Measurements from ENCODE around the gene REV3L. TPM values are rescaled to one million over a fixed set of nuclear protein-coding genes. Genes with fewer than 3 reads are reported as not detected.

Gene REV3L
- total RNA-seq, 1 experiment from 2014 or later, result 5.7 TPM

GRCh38 chr6:111521497-111522270 is 38.7 kb upstream of the REV3L start:
- POLR2A ChIA-PET, result no interaction called here

GRCh38 chr6:111520524-111520923 is 37.5 kb upstream of the REV3L start:
- ChIA-PET POLR2A (no interaction called here), CTCF (no interaction called here)
- Mint-ChIP-seq H3K9me3 (no peaks in the 10 kb centered on the region), H3K27me3 (ENCODE audit: low read depth) (no peaks in the 10 kb centered on the region), H3K4me1 (peaks cover 35% of the 10 kb centered on the region), H3K36me3 (no peaks in the 10 kb centered on the region), H3K27ac (no peak overlapping the region), H3K4me3 (no peak overlapping the region)
- ATAC-seq (no peak), DNase-seq (ENCODE audit: low spot score) (no peak)
- TF ChIP-seq MXD4 (CRISPR knock-in tag; IDR thresholded peaks at IDR 0.05; ENCODE audit: borderline replicate concordance), result no peak
- no peak for TF ChIP-seq CTCF (IDR thresholded peaks at IDR 0.05)
- no peak for TF ChIP-seq SP1 (CRISPR knock-in tag; conservative IDR thresholded peaks at IDR 0.05)
- no peak for TF ChIP-seq GTF2I (CRISPR knock-in tag; conservative IDR thresholded peaks at IDR 0.05)
- no peak for TF ChIP-seq ERG (CRISPR knock-in tag; IDR thresholded peaks at IDR 0.05)
- no peak for TF ChIP-seq PRDM15 (CRISPR knock-in tag; IDR thresholded peaks at IDR 0.05)
- no peak for TF ChIP-seq HMGA2 (CRISPR knock-in tag; IDR thresholded peaks at IDR 0.05)
- TF ChIP-seq E2F1 (CRISPR knock-in tag; IDR thresholded peaks at IDR 0.05), result no peak
- TF ChIP-seq NFE2L1 (CRISPR knock-in tag; IDR thresholded peaks at IDR 0.05), result no peak

More at GRCh38 chr6:111521497-111522270, 38.7 kb upstream of the REV3L start:
- H3K36me3 Mint-ChIP-seq, result no peaks in the 10 kb centered on the region
- H3K27ac Mint-ChIP-seq, result no peak overlapping the region
- peaks cover 35% of the 10 kb centered on the region for H3K4me1 Mint-ChIP-seq
- DNase-seq (ENCODE audit: low spot score) (no peak), ATAC-seq (no peak)
- H3K9me3 Mint-ChIP-seq, result no peaks in the 10 kb centered on the region
- no peaks in the 10 kb centered on the region for H3K27me3 Mint-ChIP-seq (ENCODE audit: low read depth)
- CTCF ChIA-PET, result interaction anchor here (0.6 kb wide), 1 partner anchor 97 kb away, joined by 4 read pairs; no protein-coding TSS in a partner anchor
- TF ChIP-seq EMX1 (CRISPR knock-in tag; IDR thresholded peaks at IDR 0.05) (no peak), GRHL2 (CRISPR knock-in tag; IDR thresholded peaks at IDR 0.05; ENCODE audit: insufficient replicate concordance, severe bottlenecking) (no peak), ZNF532 (CRISPR knock-in tag; IDR thresholded peaks at IDR 0.05; ENCODE audit: borderline replicate concordance) (no peak), IRF2 (CRISPR knock-in tag; IDR thresholded peaks at IDR 0.05; ENCODE audit: borderline replicate concordance, low read depth) (no peak), USF2 (CRISPR knock-in tag; IDR thresholded peaks at IDR 0.05) (no peak), MAX (CRISPR knock-in tag; IDR thresholded peaks at IDR 0.05) (no peak), CBFB (CRISPR knock-in tag; IDR thresholded peaks at IDR 0.05; ENCODE audit: low read depth) (no peak), ESRRA (CRISPR knock-in tag; IDR thresholded peaks at IDR 0.05; ENCODE audit: borderline replicate concordance) (no peak), JUN (CRISPR knock-in tag; IDR thresholded peaks at IDR 0.05) (no peak), NR1H2 (CRISPR knock-in tag; IDR thresholded peaks at IDR 0.05) (no peak), ZNF232 (CRISPR knock-in tag; IDR thresholded peaks at IDR 0.05) (no peak)
- H3K4me3 Mint-ChIP-seq, result no peak overlapping the region

All from WTC11 (cell line).